Liver (tissue), 9 donors: ENCODE data around the gene RHBDD3. TPM values are rescaled to one million over a fixed set of nuclear protein-coding genes. Genes with fewer than 3 reads are reported as not detected.

Experiments used
- DNase-seq: peaks from one replicate; pipeline ENCODE4 v3.0.0-alpha.2; 2017; ENCODE audit warnings: low spot score
- H3K27ac ChIP-seq, 2 donors: one replicate each; pipeline ENCODE4 v1.7.0; 2013; ENCODE audit warnings: inconsistent platforms in 2 of 2, low read length in 2 of 2, control low read depth in 1 of 2, low read depth in 1 of 2, mild to moderate bottlenecking in 1 of 2
- H3K27me3 ChIP-seq, 4 donors: one replicate each; pipeline versions ENCODE4 v1.6.1 to v1.7.0; 2013; ENCODE audit warnings: low read length in 3 of 4, inconsistent platforms in 1 of 4, mild to moderate bottlenecking in 1 of 4, moderate library complexity in 1 of 4; ENCODE audit not compliant: control insufficient read depth in 4 of 4, insufficient read depth in 4 of 4
- H3K36me3 ChIP-seq, 4 donors: one replicate each; pipeline versions ENCODE4 v1.6.1 to v1.7.0; 2013; ENCODE audit warnings: low read length in 3 of 4, mild to moderate bottlenecking in 3 of 4, low read depth in 1 of 4, moderate library complexity in 1 of 4; ENCODE audit not compliant: control insufficient read depth in 4 of 4, insufficient read depth in 3 of 4
- H3K4me1 ChIP-seq, 4 donors: one replicate each; pipeline versions ENCODE4 v1.6.1 to v1.7.0; 2013; ENCODE audit warnings: low read length in 3 of 4, mild to moderate bottlenecking in 3 of 4, moderate library complexity in 1 of 4; ENCODE audit not compliant: control insufficient read depth in 4 of 4, insufficient read depth in 4 of 4
- H3K4me3 ChIP-seq, 3 donors: one replicate each; pipeline versions ENCODE4 v1.6.1 to v1.7.0; 2013; ENCODE audit warnings: low read length in 3 of 3, control low read depth in 1 of 3, low read depth in 1 of 3, mild to moderate bottlenecking in 1 of 3
- H3K9ac ChIP-seq, 2 donors: one replicate each; pipeline ENCODE4 v1.7.0; 2013; ENCODE audit warnings: low read length in 2 of 2, mild to moderate bottlenecking in 2 of 2, moderate library complexity in 2 of 2, control low read depth in 1 of 2, low read depth in 1 of 2
- H3K9me3 ChIP-seq, 4 donors: one replicate each; pipeline versions ENCODE4 v1.6.1 to v1.7.0; 2013; ENCODE audit warnings: low read length in 3 of 4; ENCODE audit not compliant: control insufficient read depth in 4 of 4
- CTCF ChIP-seq: fragments of 150-350 bp; IDR thresholded peaks from 2 replicates; pipeline ENCODE4 v1.5.1; 2017; ENCODE audit warnings: improper control_type of control experiment, low read depth, low read length; ENCODE audit not compliant: missing input control
- EGR1 ChIP-seq, 2 donors: IDR thresholded peaks; 2 replicates each; pipeline ENCODE4 v1.6.1; 2016 to 2018; ENCODE audit warnings: antibody characterized with exemption in 2 of 2, low read depth in 2 of 2
- FOXA1 ChIP-seq: IDR thresholded peaks from 2 replicates; pipeline ENCODE4 v1.6.1; 2016; ENCODE audit warnings: antibody characterized with exemption
- FOXA2 ChIP-seq: IDR thresholded peaks from 2 replicates; pipeline ENCODE4 v1.6.1; 2016; ENCODE audit warnings: antibody characterized with exemption
- HNF4A ChIP-seq, 2 donors: conservative IDR thresholded peaks; 2 replicates each; pipeline ENCODE4 v1.6.1; 2016; ENCODE audit warnings: antibody characterized with exemption in 2 of 2, mild to moderate bottlenecking in 2 of 2
- JUND ChIP-seq, 2 donors: IDR thresholded peaks; 2 replicates each; pipeline ENCODE4 v1.6.1; 2016; ENCODE audit warnings: antibody characterized with exemption in 2 of 2
- NR2F2 ChIP-seq: IDR thresholded peaks from 2 replicates; pipeline ENCODE4 v1.6.1; 2016; ENCODE audit warnings: antibody characterized with exemption
- SP1 ChIP-seq: IDR thresholded peaks from 2 replicates; pipeline ENCODE4 v1.6.1; 2018; ENCODE audit warnings: antibody characterized with exemption, mild to moderate bottlenecking
- TAF1 ChIP-seq: conservative IDR thresholded peaks from 2 replicates; pipeline ENCODE4 v1.6.1; 2016; ENCODE audit warnings: antibody characterized with exemption, mild to moderate bottlenecking
- WGBS: extraction: QIAGEN DNeasy Blood & Tissue Kit; methylation state at CpG from one replicate; pipeline ENCODE4 v1.1.7; 2013; 5-methylcytosine and 5-hydroxymethylcytosine counted together
- polyA plus RNA-seq, 2 donors: library from polyadenylated mRNA; stranded (reverse) in 1 of 2; unstranded in 1 of 2; fragments of 200-250 nt in 1 of 2; fragments of >200 nt in 1 of 2; fragmentation: Nextera tagmentation in 1 of 2; extraction: Ambion mirVana in 1 of 2; gene quantifications; one replicate each; pipeline versions ENCODE4 v1.2.1 to v1.2.3, GENCODE V29; 2013 to 2015
- total RNA-seq, 2 donors: library from RNA; depleted of rRNA; stranded (reverse); fragments of >200 nt; gene quantifications; one replicate each; pipeline ENCODE4 v1.2.3, GENCODE V29; 2014
- TF ChIP-seq, protein P1 (sequence below): IDR thresholded peaks from 2 replicates; pipeline ENCODE4 v1.6.1; 2016; ENCODE audit warnings: antibody characterized with exemption
- TF ChIP-seq, protein P2 (sequence below): IDR thresholded peaks from 2 replicates; pipeline ENCODE4 v1.6.1; 2016; ENCODE audit warnings: antibody characterized with exemption
- TF ChIP-seq, protein P3 (sequence below): IDR thresholded peaks from 2 replicates; pipeline ENCODE4 v1.6.1; 2016; ENCODE audit warnings: antibody characterized with exemption, mild to moderate bottlenecking
- TF ChIP-seq, protein P4 (sequence below): IDR thresholded peaks from 2 replicates; pipeline ENCODE4 v1.6.1; 2016; ENCODE audit warnings: antibody characterized with exemption
- donor health status: healthy.
- donor health status: healthy.
- donor health status: healthy.
- donor health status: healthy.
- donor health status: healthy.

RHBDD3 gene
- total and polyA plus RNA-seq, 4 donors: 14.3 to 26.5 (median 18.3) TPM

- Histone ChIP-seq H3K27me3 (no peaks in the 10 kb centered on the region), H3K27ac (no peak overlapping the region), H3K4me1 (peaks cover 0 to 3% (median 2%) of the 10 kb centered on the region in 4 donors), H3K36me3 (no peaks in the 10 kb centered on the region), H3K9ac (no peak overlapping the region), H3K4me3 (no peak overlapping the region), H3K9me3 (no peaks in the 10 kb centered on the region)
- TF ChIP-seq CTCF (no peak), HNF4A (conservative IDR thresholded peaks at IDR 0.05) (no peak), FOXA2 (no peak), FOXA1 (no peak), EGR1 (IDR thresholded peaks at IDR 0.05; ENCODE audit: low read depth in 2 of 2) (no peak), NR2F2 (no peak), TAF1 (no peak), SP1 (no peak), JUND (IDR thresholded peaks at IDR 0.05) (no peak)
- TF ChIP-seq, protein P1, sequence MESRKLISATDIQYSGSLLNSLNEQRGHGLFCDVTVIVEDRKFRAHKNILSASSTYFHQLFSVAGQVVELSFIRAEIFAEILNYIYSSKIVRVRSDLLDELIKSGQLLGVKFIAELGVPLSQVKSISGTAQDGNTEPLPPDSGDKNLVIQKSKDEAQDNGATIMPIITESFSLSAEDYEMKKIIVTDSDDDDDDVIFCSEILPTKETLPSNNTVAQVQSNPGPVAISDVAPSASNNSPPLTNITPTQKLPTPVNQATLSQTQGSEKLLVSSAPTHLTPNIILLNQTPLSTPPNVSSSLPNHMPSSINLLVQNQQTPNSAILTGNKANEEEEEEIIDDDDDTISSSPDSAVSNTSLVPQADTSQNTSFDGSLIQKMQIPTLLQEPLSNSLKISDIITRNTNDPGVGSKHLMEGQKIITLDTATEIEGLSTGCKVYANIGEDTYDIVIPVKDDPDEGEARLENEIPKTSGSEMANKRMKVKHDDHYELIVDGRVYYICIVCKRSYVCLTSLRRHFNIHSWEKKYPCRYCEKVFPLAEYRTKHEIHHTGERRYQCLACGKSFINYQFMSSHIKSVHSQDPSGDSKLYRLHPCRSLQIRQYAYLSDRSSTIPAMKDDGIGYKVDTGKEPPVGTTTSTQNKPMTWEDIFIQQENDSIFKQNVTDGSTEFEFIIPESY: no peak
- TF ChIP-seq, protein P2, sequence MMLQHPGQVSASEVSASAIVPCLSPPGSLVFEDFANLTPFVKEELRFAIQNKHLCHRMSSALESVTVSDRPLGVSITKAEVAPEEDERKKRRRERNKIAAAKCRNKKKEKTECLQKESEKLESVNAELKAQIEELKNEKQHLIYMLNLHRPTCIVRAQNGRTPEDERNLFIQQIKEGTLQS: no peak
- TF ChIP-seq, protein P3, sequence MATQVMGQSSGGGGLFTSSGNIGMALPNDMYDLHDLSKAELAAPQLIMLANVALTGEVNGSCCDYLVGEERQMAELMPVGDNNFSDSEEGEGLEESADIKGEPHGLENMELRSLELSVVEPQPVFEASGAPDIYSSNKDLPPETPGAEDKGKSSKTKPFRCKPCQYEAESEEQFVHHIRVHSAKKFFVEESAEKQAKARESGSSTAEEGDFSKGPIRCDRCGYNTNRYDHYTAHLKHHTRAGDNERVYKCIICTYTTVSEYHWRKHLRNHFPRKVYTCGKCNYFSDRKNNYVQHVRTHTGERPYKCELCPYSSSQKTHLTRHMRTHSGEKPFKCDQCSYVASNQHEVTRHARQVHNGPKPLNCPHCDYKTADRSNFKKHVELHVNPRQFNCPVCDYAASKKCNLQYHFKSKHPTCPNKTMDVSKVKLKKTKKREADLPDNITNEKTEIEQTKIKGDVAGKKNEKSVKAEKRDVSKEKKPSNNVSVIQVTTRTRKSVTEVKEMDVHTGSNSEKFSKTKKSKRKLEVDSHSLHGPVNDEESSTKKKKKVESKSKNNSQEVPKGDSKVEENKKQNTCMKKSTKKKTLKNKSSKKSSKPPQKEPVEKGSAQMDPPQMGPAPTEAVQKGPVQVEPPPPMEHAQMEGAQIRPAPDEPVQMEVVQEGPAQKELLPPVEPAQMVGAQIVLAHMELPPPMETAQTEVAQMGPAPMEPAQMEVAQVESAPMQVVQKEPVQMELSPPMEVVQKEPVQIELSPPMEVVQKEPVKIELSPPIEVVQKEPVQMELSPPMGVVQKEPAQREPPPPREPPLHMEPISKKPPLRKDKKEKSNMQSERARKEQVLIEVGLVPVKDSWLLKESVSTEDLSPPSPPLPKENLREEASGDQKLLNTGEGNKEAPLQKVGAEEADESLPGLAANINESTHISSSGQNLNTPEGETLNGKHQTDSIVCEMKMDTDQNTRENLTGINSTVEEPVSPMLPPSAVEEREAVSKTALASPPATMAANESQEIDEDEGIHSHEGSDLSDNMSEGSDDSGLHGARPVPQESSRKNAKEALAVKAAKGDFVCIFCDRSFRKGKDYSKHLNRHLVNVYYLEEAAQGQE: no peak
- TF ChIP-seq, protein P4, sequence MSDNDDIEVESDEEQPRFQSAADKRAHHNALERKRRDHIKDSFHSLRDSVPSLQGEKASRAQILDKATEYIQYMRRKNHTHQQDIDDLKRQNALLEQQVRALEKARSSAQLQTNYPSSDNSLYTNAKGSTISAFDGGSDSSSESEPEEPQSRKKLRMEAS: no peak
- 84% methylated on average over 11 of the region's 11 CpGs for WGBS
- DNase-seq: no peak
Measured at GRCh38 chr22:29211066-29211465, 56.7 kb downstream of the RHBDD3 start.

Other genes with a start within 250 kb of the RHBDD3 start
- under 1 TPM in 1 of 2 donors, not detected in 1; 0.14 TPM for gene C22orf31, start 206.2 kb downstream of the RHBDD3 start, total RNA-seq
- gene C22orf31, start 206.2 kb downstream of the RHBDD3 start, polyA plus RNA-seq: not detected
- gene KREMEN1, start 194.9 kb downstream of the RHBDD3 start, total RNA-seq: 10 to 100 TPM in 1 of 2 donors, 1 to 10 TPM in 1; 5.4 to 22.6 TPM
- gene KREMEN1, start 194.9 kb downstream of the RHBDD3 start, polyA plus RNA-seq: 1 to 10 TPM; 1.2 to 2.2 TPM
- 1 to 10 TPM; 1.8 to 8.9 TPM for gene EMID1, start 62.1 kb downstream of the RHBDD3 start, total RNA-seq
- gene EMID1, start 62.1 kb downstream of the RHBDD3 start, polyA plus RNA-seq: 1 to 10 TPM in 1 of 2 donors, under 1 TPM in 1; 0.89 to 2.4 TPM
- gene EWSR1, start 287 bp upstream of the RHBDD3 start, total RNA-seq: 100 to 1,000 TPM in 1 of 2 donors, 10 to 100 TPM in 1; 81.0 to 134 TPM
- gene EWSR1, start 287 bp upstream of the RHBDD3 start, polyA plus RNA-seq: 10 to 100 TPM; 64.8 to 75.7 TPM
- 10 to 100 TPM in 1 of 2 donors, 1 to 10 TPM in 1; 6.6 to 11.4 TPM for gene GAS2L1, start 38.7 kb upstream of the RHBDD3 start, total RNA-seq
- 10 to 100 TPM in 1 of 2 donors, 1 to 10 TPM in 1; 4.0 to 11.2 TPM for gene GAS2L1, start 38.7 kb upstream of the RHBDD3 start, polyA plus RNA-seq
- gene RASL10A, start 47.7 kb upstream of the RHBDD3 start, total RNA-seq: under 1 TPM; 0.75 to 0.79 TPM
- under 1 TPM; 0.10 to 0.20 TPM for gene RASL10A, start 47.7 kb upstream of the RHBDD3 start, polyA plus RNA-seq
- 10 to 100 TPM; 54.9 to 63.4 TPM for gene AP1B1, start 120.6 kb upstream of the RHBDD3 start, total RNA-seq
- gene AP1B1, start 120.6 kb upstream of the RHBDD3 start, polyA plus RNA-seq: 10 to 100 TPM; 17.6 to 33.0 TPM
- 1 to 10 TPM in 1 of 2 donors, not detected in 1; 1.0 TPM for gene RFPL1, start 170.6 kb upstream of the RHBDD3 start, total RNA-seq
- gene RFPL1, start 170.6 kb upstream of the RHBDD3 start, polyA plus RNA-seq: 1 to 10 TPM in 1 of 2 donors, not detected in 1; 1.0 TPM
- gene NEFH, start 212.2 kb upstream of the RHBDD3 start, total RNA-seq: 1 to 10 TPM in 1 of 2 donors, under 1 TPM in 1; 0.17 to 1.6 TPM
- gene NEFH, start 212.2 kb upstream of the RHBDD3 start, polyA plus RNA-seq: under 1 TPM; 0.04 to 0.25 TPM